H9 (cell line): ENCODE results near the gene STAP2. TPM values are rescaled to one million over a fixed set of nuclear protein-coding genes. Genes with fewer than 3 reads are reported as not detected.

ENCODE experiments used
- DNase-seq: peaks from one replicate; pipeline ENCODE4 v3.0.0-alpha.2; 2017
- H2AFZ ChIP-seq: one replicate; pipeline ENCODE4 v1.6.1; 2013; ENCODE audit warnings: mild to moderate bottlenecking, low read length, control low read depth, moderate library complexity
- H2AK5ac ChIP-seq: 2 replicates; pipeline ENCODE4 v1.6.1; 2013; ENCODE audit warnings: low read length, control low read depth, mixed read lengths; ENCODE audit not compliant: insufficient read length
- H2BK120ac ChIP-seq: one replicate; pipeline ENCODE4 v1.6.1; 2013; ENCODE audit warnings: low read depth, mild to moderate bottlenecking, low read length, control low read depth, inconsistent platforms; ENCODE audit not compliant: poor library complexity, severe bottlenecking
- H2BK12ac ChIP-seq: 2 replicates; pipeline ENCODE4 v1.6.1; 2013; ENCODE audit warnings: low read length, control low read depth, mixed read lengths, low read depth; ENCODE audit not compliant: insufficient read length
- H2BK15ac ChIP-seq: 2 replicates; pipeline ENCODE4 v1.6.1; 2013; ENCODE audit warnings: low read depth, low read length, control low read depth
- H2BK20ac ChIP-seq: one replicate; pipeline ENCODE4 v1.6.1; 2013; ENCODE audit warnings: low read depth, mild to moderate bottlenecking, low read length, control low read depth, inconsistent platforms; ENCODE audit not compliant: poor library complexity, severe bottlenecking
- H2BK5ac ChIP-seq: 2 replicates; pipeline ENCODE4 v1.6.1; 2013; ENCODE audit warnings: low read length, control low read depth, mixed read lengths; ENCODE audit not compliant: insufficient read length
- H3K14ac ChIP-seq: 2 replicates; pipeline ENCODE4 v1.6.1; 2013; ENCODE audit warnings: low read length, control low read depth; ENCODE audit not compliant: insufficient read depth
- H3K18ac ChIP-seq: 2 replicates; pipeline ENCODE4 v1.6.1; 2013; ENCODE audit warnings: low read depth, mild to moderate bottlenecking, mixed read lengths, low read length, control low read depth; ENCODE audit not compliant: insufficient read length
- H3K23ac ChIP-seq: 2 replicates; pipeline ENCODE4 v1.6.1; 2013; ENCODE audit warnings: low read length, control low read depth, mixed read lengths, low read depth; ENCODE audit not compliant: insufficient read length
- H3K23me2 ChIP-seq: 2 replicates; pipeline ENCODE4 v1.6.1; 2013; ENCODE audit warnings: low read depth, mild to moderate bottlenecking, mixed read lengths, low read length, control low read depth; ENCODE audit not compliant: insufficient read length, poor library complexity, severe bottlenecking
- H3K27ac ChIP-seq: 2 replicates; pipeline ENCODE4 v1.5.1; 2013; ENCODE audit warnings: low read length, control low read depth, mixed read lengths, low read depth; ENCODE audit not compliant: insufficient read length
- H3K27me3 ChIP-seq: 2 replicates; pipeline ENCODE4 v1.6.1; 2013; ENCODE audit warnings: low read length, control low read depth, inconsistent platforms; ENCODE audit not compliant: insufficient read depth
- H3K4ac ChIP-seq: 2 replicates; pipeline ENCODE4 v1.6.1; 2013; ENCODE audit warnings: low read depth, mild to moderate bottlenecking, control low read depth, inconsistent platforms, low read length, moderate library complexity
- H3K4me1 ChIP-seq: 2 replicates; pipeline ENCODE4 v1.6.1; 2013; ENCODE audit warnings: low read length, control low read depth, inconsistent platforms; ENCODE audit not compliant: insufficient read depth
- H3K4me2 ChIP-seq: 2 replicates; pipeline ENCODE4 v1.6.1; 2013; ENCODE audit warnings: low read length, control low read depth, mixed read lengths; ENCODE audit not compliant: insufficient read length, insufficient read depth
- H3K56ac ChIP-seq: 2 replicates; pipeline ENCODE4 v1.6.1; 2013; ENCODE audit warnings: low read depth, mild to moderate bottlenecking, mixed read lengths, low read length, control low read depth; ENCODE audit not compliant: insufficient read length
- H3K79me1 ChIP-seq: 2 replicates; pipeline ENCODE4 v1.6.1; 2013; ENCODE audit warnings: low read depth, mild to moderate bottlenecking, moderate library complexity, low read length, control low read depth, inconsistent platforms; ENCODE audit not compliant: insufficient read depth, poor library complexity, severe bottlenecking
- H3K79me2 ChIP-seq: 2 replicates; pipeline ENCODE4 v1.6.1; 2013; ENCODE audit warnings: low read length, control low read depth, inconsistent platforms; ENCODE audit not compliant: insufficient read depth
- H3K9ac ChIP-seq: 2 replicates; pipeline ENCODE4 v1.6.1; 2013; ENCODE audit warnings: low read length, control low read depth, mixed read lengths; ENCODE audit not compliant: insufficient read length; ENCODE audit errors: extremely low read depth
- H3K9me3 ChIP-seq: one replicate; pipeline ENCODE4 v1.6.1; 2013; ENCODE audit warnings: low read depth, low read length, inconsistent platforms; ENCODE audit not compliant: control insufficient read depth
- H3T11ph ChIP-seq: one replicate; pipeline ENCODE4 v1.6.1; 2013; ENCODE audit warnings: mild to moderate bottlenecking, low read length, control low read depth, inconsistent platforms
- H4K20me1 ChIP-seq: one replicate; pipeline ENCODE4 v1.6.1; 2013; ENCODE audit not compliant: control insufficient read depth, insufficient read length, insufficient read depth
- H4K5ac ChIP-seq: 2 replicates; pipeline ENCODE4 v1.6.1; 2013; ENCODE audit warnings: low read depth, mild to moderate bottlenecking, mixed read lengths, low read length, control low read depth; ENCODE audit not compliant: insufficient read length
- H4K8ac ChIP-seq: replicated peaks from 2 replicates; pipeline ENCODE4 v1.6.1; 2013; ENCODE audit warnings: low read length, control low read depth, mixed read lengths, low read depth; ENCODE audit not compliant: insufficient read length
- H4K91ac ChIP-seq: 2 replicates; pipeline ENCODE4 v1.6.1; 2013; ENCODE audit warnings: low read depth, mild to moderate bottlenecking, moderate library complexity, mixed read lengths, low read length, control low read depth; ENCODE audit not compliant: insufficient read length
- H3K27ac Mint-ChIP-seq, 3 experiments: 2 replicates in 2 of 3; 3 replicates in 1 of 3; pipeline ENCODE4 v1.8.0; 2020 to 2021; ENCODE audit warnings: mixed read lengths in 3 of 3, mild to moderate bottlenecking in 1 of 3, moderate library complexity in 1 of 3
- H3K27me3 Mint-ChIP-seq: 2 replicates; pipeline ENCODE4 v1.8.0; 2021; ENCODE audit warnings: low read depth, mild to moderate bottlenecking, moderate library complexity, mixed read lengths
- H3K36me3 Mint-ChIP-seq, 3 experiments: 2 replicates in 2 of 3; 3 replicates in 1 of 3; pipeline ENCODE4 v1.8.0; 2020 to 2021; ENCODE audit warnings: low read depth in 3 of 3, mixed read lengths in 3 of 3; ENCODE audit not compliant: insufficient read depth in 1 of 3
- H3K4me1 Mint-ChIP-seq, 2 experiments: 2 replicates each; pipeline ENCODE4 v1.8.0; 2020; ENCODE audit warnings: mixed read lengths in 2 of 2
- H3K4me3 Mint-ChIP-seq, 2 experiments: 2 replicates in 1 of 2; 3 replicates in 1 of 2; pipeline ENCODE4 v1.8.0; 2020 to 2021; ENCODE audit warnings: mild to moderate bottlenecking in 2 of 2, mixed read lengths in 2 of 2, moderate library complexity in 1 of 2
- H3K9me3 Mint-ChIP-seq, 2 experiments: 2 replicates in 1 of 2; 3 replicates in 1 of 2; pipeline ENCODE4 v1.8.0; 2020; ENCODE audit warnings: mild to moderate bottlenecking in 2 of 2, mixed read lengths in 2 of 2, moderate library complexity in 1 of 2
- WGBS: extraction: QIAGEN DNeasy Blood & Tissue Kit; methylation state at CpG from one replicate; pipeline ENCODE4 v1.1.7; 2013; ENCODE audit warnings: missing lambda C conversion rate, low lambda C conversion rate, mixed read lengths; ENCODE audit not compliant: insufficient read length; ENCODE audit errors: extremely low coverage; 5-methylcytosine and 5-hydroxymethylcytosine counted together
- total RNA-seq: library from RNA; stranded (reverse); gene quantifications from 2 replicates; pipeline ENCODE4 v1.2.1, GENCODE V29; 2021
- TF ChIP-seq, protein P1 (sequence below): fragments of 200-600 bp; sonication (generic); conservative IDR thresholded peaks from 3 replicates; pipeline ENCODE4 v1.8.0; 2021; ENCODE audit warnings: antibody characterized with exemption, mild to moderate bottlenecking

The STAP2 gene
- total RNA-seq, 1 experiment from 2014 or later: 20.2 TPM

DNA sequence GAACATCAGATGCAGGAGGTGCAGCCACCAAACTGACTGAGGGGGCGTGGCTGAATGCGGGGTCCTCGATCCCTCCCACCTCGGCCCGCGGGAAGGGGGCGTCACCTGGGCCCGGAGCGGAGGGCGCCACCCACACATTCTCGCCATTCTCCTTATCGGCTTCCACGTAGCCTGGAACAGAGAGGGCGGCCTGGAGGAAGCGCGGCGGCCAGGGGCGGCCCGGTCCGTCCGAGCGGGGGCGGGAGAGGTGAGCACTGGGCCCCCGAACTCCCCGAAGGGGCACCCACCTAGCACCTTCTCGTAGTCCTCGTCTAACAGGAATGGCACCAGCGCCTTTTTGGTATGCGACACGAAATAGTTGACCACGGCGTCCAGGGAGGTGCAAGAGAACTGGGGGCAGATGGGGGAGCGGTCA is 11.8 kb downstream of the STAP2 start:
- Mint-ChIP-seq H3K4me1 (peaks cover 10 to 15% of the 10 kb centered on the region in 2 experiments), H3K27ac (peak overlapping the region; percentile 44 to 98 (median 71); a peak in 3 of 7 replicates), H3K27me3 (peaks cover 2% of the 10 kb centered on the region; the same call in 1 of the 2 replicates), H3K36me3 (peaks cover 7 to 28% (median 12%) of the 10 kb centered on the region in 3 experiments), H3K4me3 (peak overlapping the region; percentile 57 to 87), H3K9me3 (no peaks in the 10 kb centered on the region; a peak in 1 of 5 replicates)
- no peaks in the 10 kb centered on the region for H4K20me1 ChIP-seq
- no peak overlapping the region for H2BK12ac ChIP-seq
- H3K9ac ChIP-seq: no peak overlapping the region
- no peak overlapping the region for H2BK20ac ChIP-seq
- no peaks in the 10 kb centered on the region for H3K79me2 ChIP-seq
- no peak overlapping the region for H2BK5ac ChIP-seq
- H4K91ac ChIP-seq: no peak overlapping the region
- H3K23ac ChIP-seq: no peak overlapping the region
- H3K4me2 ChIP-seq: peak overlapping the region; percentile 74
- H3K27ac ChIP-seq: no peak overlapping the region
- no peak overlapping the region for H3K14ac ChIP-seq
- H3K27me3 ChIP-seq: no peaks in the 10 kb centered on the region
- H2BK120ac ChIP-seq: no peak overlapping the region
- no peaks in the 10 kb centered on the region for H3K79me1 ChIP-seq
- no peak overlapping the region for H2AFZ ChIP-seq
- H2BK15ac ChIP-seq: no peak overlapping the region
- H3T11ph ChIP-seq: no peak overlapping the region
- TF ChIP-seq, protein P1, sequence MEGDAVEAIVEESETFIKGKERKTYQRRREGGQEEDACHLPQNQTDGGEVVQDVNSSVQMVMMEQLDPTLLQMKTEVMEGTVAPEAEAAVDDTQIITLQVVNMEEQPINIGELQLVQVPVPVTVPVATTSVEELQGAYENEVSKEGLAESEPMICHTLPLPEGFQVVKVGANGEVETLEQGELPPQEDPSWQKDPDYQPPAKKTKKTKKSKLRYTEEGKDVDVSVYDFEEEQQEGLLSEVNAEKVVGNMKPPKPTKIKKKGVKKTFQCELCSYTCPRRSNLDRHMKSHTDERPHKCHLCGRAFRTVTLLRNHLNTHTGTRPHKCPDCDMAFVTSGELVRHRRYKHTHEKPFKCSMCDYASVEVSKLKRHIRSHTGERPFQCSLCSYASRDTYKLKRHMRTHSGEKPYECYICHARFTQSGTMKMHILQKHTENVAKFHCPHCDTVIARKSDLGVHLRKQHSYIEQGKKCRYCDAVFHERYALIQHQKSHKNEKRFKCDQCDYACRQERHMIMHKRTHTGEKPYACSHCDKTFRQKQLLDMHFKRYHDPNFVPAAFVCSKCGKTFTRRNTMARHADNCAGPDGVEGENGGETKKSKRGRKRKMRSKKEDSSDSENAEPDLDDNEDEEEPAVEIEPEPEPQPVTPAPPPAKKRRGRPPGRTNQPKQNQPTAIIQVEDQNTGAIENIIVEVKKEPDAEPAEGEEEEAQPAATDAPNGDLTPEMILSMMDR: no peak
- H3K56ac ChIP-seq: no peak overlapping the region
- H3K9me3 ChIP-seq: no peaks in the 10 kb centered on the region
- peaks cover 9% of the 10 kb centered on the region for H3K23me2 ChIP-seq
- no peak overlapping the region for H2AK5ac ChIP-seq
- no CpG with 5 or more reads among the region's 33 CpGs for WGBS
- DNase-seq: peak; percentile 84
- peaks cover 2% of the 10 kb centered on the region; the same call in 1 of the 2 replicates for H3K4me1 ChIP-seq
- no peak overlapping the region for H3K4ac ChIP-seq
- no peak overlapping the region for H4K5ac ChIP-seq
- H3K18ac ChIP-seq: peak overlapping the region; percentile 29
- no peak overlapping the region for H4K8ac ChIP-seq
